ENCODE data around the gene ARL10. TPM values are rescaled to one million over a fixed set of nuclear protein-coding genes. Genes with fewer than 3 reads are reported as not detected.

Gene ARL10
- total and polyA plus RNA-seq, 4 donors: 1.5 to 13.4 (median 4.3) TPM

DNA sequence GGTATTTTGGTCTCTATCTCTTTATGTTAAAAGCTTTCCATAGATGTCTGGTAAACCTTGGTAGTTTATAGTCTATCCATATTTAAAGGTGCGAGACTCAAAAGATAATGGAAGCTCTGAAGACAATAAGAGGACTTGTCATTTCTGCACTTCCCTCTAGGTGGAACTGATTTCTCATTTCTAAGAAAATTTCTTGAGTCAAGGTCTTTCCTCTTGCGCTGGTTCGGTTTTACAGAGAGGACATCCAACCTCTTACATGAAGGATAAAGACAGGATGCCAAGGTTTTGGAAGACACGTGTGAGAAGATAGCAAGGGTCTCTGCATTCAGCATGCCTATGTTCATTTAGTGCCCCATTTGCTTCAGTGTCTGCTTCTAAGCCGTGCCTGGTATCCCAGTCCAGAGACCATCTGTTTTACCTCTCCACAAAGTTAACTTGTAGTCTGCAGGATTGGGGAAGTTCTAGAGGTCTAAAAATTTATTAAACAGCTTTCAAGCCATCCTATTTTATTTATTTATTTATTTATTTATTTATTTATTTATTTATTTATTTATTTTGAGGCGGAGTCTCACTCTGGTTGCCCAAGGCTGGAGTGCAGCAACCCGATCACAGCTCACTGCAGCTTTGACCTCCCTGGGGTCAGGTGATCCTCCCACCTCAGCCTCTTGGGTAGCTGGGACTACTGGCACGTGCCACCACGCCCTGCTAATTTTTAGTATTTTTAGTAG, 45.3 kb upstream of the ARL10 start:
- Histone ChIP-seq H3K4me1 (ENCODE audit: control insufficient read depth in 5 of 5, insufficient read depth in 5 of 5, low read length in 5 of 5) (no peaks in the 10 kb centered on the region), H3K27ac (ENCODE audit: low read depth in 1 of 2, low read length in 1 of 2) (no peak overlapping the region), H3K9me3 (ENCODE audit: control insufficient read depth in 4 of 4, insufficient read depth in 3 of 4, low read length in 3 of 4) (no peaks in the 10 kb centered on the region), H3K9ac (ENCODE audit: insufficient read depth in 1 of 2, low read length in 2 of 2) (no peak overlapping the region), H3K27me3 (ENCODE audit: control insufficient read depth in 3 of 3, insufficient read depth in 3 of 3, low read length in 2 of 3) (no peaks in the 10 kb centered on the region), H3K4me3 (no peak overlapping the region), H3K36me3 (ENCODE audit: control insufficient read depth in 4 of 4, insufficient read depth in 4 of 4, low read length in 4 of 4) (peaks cover 11 to 28% (median 18%) of the 10 kb centered on the region in 4 donors)
- TF ChIP-seq, protein P1, sequence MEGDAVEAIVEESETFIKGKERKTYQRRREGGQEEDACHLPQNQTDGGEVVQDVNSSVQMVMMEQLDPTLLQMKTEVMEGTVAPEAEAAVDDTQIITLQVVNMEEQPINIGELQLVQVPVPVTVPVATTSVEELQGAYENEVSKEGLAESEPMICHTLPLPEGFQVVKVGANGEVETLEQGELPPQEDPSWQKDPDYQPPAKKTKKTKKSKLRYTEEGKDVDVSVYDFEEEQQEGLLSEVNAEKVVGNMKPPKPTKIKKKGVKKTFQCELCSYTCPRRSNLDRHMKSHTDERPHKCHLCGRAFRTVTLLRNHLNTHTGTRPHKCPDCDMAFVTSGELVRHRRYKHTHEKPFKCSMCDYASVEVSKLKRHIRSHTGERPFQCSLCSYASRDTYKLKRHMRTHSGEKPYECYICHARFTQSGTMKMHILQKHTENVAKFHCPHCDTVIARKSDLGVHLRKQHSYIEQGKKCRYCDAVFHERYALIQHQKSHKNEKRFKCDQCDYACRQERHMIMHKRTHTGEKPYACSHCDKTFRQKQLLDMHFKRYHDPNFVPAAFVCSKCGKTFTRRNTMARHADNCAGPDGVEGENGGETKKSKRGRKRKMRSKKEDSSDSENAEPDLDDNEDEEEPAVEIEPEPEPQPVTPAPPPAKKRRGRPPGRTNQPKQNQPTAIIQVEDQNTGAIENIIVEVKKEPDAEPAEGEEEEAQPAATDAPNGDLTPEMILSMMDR (IDR thresholded peaks at IDR 0.05; ENCODE audit: control extremely low read depth, extremely low read depth): no peak
- DNase-seq (peak in 1 of 3 donors; percentile 5), ATAC-seq (ENCODE audit: insufficient read depth, low FRiP score) (no peak)
- 91 to 95% methylated on average over 9 of the region's 9 CpGs for whole genome bisulfite sequencing, 2 donors

DNA sequence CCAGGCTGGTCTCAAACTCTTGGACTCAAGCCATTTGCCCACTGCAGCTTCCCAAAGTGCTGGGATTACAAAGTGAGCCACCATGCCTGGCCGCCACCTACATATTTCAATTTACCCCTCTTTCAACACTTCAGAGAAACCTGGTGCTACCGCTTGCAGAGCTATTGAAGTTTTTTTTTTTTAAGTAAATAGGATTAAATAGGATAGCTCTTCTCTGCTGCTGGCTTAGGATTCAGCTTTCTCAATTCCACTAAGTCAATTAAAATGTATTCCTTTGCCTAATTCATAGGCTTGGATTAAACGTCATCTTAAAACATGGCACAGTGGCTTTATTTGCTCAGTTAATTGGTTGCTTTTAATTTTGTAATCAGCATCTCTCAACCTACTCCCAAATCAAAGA, 44.7 kb upstream of the ARL10 start:
- H3K4me1 ChIP-seq (ENCODE audit: control insufficient read depth in 5 of 5, insufficient read depth in 5 of 5, low read length in 5 of 5): no peaks in the 10 kb centered on the region
- TF ChIP-seq, protein P1 (IDR thresholded peaks at IDR 0.05; ENCODE audit: control extremely low read depth, extremely low read depth): no peak
- no peaks in the 10 kb centered on the region for H3K27me3 ChIP-seq (ENCODE audit: control insufficient read depth in 3 of 3, insufficient read depth in 3 of 3, low read length in 2 of 3)
- DNase-seq: no peak
- H3K9ac ChIP-seq (ENCODE audit: insufficient read depth in 1 of 2, low read length in 2 of 2): no peak overlapping the region
- no peak overlapping the region for H3K27ac ChIP-seq (ENCODE audit: low read depth in 1 of 2, low read length in 1 of 2)
- H3K4me3 ChIP-seq: no peak overlapping the region
- no peaks in the 10 kb centered on the region for H3K9me3 ChIP-seq (ENCODE audit: control insufficient read depth in 4 of 4, insufficient read depth in 3 of 4, low read length in 3 of 4)
- peaks cover 9 to 23% (median 17%) of the 10 kb centered on the region in 4 donors for H3K36me3 ChIP-seq (ENCODE audit: control insufficient read depth in 4 of 4, insufficient read depth in 4 of 4, low read length in 4 of 4)
- WGBS, 2 donors: 95 to 97% methylated on average over 3 of the region's 3 CpGs
- ATAC-seq (ENCODE audit: insufficient read depth, low FRiP score): no peak

DNA sequence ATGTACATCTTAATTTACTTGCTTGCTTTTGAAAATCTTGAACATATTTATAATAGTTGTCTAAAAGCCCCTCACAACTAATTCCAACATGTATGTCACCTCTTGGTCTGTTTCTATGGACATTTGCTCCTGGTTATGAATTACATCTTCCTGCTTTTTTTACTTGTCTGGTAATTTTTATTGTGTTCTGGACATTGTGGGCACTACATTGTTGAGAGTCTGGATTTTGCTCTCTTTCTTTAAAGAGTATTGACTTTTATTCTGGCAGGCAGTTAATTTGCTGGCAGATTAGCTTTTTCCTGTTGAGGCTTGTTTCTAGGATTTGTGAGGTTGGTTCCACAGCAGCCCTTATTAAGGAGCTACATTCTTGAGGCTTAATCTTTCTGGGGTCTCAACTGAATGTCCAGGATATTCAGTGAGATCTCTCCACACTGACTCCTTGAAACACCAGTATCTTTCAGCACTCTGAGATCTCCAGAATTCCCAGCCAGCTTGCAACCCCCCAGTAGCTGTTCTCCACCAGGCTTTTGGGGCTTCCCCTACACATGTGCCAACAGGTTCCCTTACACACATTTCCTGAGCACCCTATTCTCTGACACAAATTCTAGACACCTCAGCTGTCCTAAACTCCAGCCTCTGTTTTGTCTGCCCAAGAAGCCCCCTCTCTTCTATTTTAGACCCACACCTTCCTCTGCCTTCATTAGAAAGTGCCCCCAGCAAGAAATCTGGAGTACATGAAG, 31.1 kb upstream of the ARL10 start:
- H3K9me3 ChIP-seq (ENCODE audit: control insufficient read depth in 4 of 4, insufficient read depth in 3 of 4, low read length in 3 of 4): peaks cover 0 to 2% (median 0%) of the 10 kb centered on the region in 4 donors

More for the DNA sequence above, 31.1 kb upstream of the ARL10 start:
- TF ChIP-seq, protein P1 (IDR thresholded peaks at IDR 0.05; ENCODE audit: control extremely low read depth, extremely low read depth): no peak
- DNase-seq (no peak), ATAC-seq (ENCODE audit: insufficient read depth, low FRiP score) (no peak)
- Histone ChIP-seq H3K4me1 (ENCODE audit: control insufficient read depth in 5 of 5, insufficient read depth in 5 of 5, low read length in 5 of 5) (no peaks in the 10 kb centered on the region), H3K36me3 (ENCODE audit: control insufficient read depth in 4 of 4, insufficient read depth in 4 of 4, low read length in 4 of 4) (peaks cover 4 to 24% (median 15%) of the 10 kb centered on the region in 4 donors), H3K9ac (ENCODE audit: insufficient read depth in 1 of 2, low read length in 2 of 2) (no peak overlapping the region), H3K27me3 (ENCODE audit: control insufficient read depth in 3 of 3, insufficient read depth in 3 of 3, low read length in 2 of 3) (no peaks in the 10 kb centered on the region), H3K4me3 (no peak overlapping the region), H3K27ac (ENCODE audit: low read depth in 1 of 2, low read length in 1 of 2) (no peak overlapping the region)

Data from lung (tissue), 12 donors.